Stimulated activated CD8-positive, alpha-beta memory T cell treated with anti-CD3 and anti-CD28 coated beads, Interleukin-7, amount 100 ng/mL, for 48 hours (primary cell): ENCODE measurements around the gene TPI1.
"Not testable (repeated sequence)": the region's sequence is repeated elsewhere in the genome, so short reads cannot be mapped to it uniquely, and the experiment has no call there.

Experiments used
- DNase-seq, 2 donors: peaks; one replicate each; pipeline ENCODE4 v3.0.0-alpha.2; 2020; ENCODE audit warnings: low read depth in 1 of 2; ENCODE audit errors: extremely low read depth in 1 of 2

TPI1 gene

DNA sequence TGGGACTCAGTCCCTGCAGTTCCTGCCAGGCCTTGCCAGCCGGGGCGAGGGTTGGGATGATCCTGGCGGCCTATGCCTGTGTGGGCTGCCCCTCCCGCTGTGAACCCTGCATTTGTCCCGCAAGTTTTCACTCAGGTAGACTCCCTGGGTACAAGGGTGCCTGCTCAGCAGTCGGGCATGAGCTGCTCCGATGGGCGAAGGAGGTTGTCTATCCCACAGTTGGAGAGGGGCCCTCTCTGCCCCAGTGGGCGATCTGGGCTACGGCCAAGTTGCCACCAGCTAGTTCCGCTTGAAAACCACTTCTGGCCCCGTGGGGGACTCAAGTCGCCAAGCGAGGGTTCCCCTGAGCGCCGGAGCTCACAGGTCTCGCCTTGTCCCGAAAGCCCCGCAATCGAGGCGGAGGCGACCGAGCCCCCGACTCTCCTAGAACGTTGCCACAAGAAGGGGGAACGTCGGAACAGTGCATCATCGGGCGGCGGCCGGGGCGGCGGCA lies 365 bp upstream of the TPI1 start:
- DNase-seq: no peak

DNA sequence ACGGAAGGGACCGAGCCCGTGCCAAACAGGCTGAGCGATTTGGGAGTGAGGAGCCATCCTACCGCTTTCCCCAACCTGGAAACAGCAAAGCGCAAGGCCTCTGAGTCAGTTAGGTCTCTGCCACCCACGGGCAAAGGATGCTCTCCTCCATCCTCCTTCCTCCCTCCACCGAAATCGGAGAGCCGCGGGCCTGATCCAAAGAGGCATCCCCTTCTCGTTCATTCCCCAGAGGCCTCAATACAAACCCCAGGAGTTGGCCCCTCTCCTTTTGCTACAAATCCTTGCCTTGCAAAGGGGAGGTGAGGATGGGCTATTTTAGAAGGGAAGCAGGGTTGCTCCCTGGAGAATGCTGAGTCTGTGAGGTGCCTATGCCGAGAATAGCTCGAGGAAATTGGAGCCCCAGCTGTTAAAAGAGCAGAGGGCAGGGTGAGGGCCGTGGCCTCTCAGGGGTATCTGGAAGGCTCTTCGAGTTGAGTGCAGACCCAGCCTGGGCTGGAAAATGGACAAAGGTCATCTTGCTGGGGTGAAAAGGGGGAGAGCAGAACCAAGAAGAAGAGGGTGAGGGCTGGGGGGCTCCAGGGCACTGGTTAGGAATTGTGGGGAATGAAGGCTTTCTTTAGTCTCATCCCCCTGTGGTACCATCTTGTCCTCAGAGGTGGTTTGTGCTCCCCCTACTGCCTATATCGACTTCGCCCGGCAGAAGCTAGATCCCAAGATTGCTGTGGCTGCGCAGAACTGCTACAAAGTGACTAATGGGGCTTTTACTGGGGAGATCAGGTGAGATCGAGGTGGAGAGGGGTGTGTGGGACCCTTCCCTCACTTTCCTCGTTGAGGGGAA lies 1.1 kb downstream of the TPI1 start:
- no peak for DNase-seq

GRCh38 chr12:6869049-6870021 lies 2.0 kb downstream of the TPI1 start:
- DNase-seq: peak in 1 of 2 donors; percentile 70

DNA sequence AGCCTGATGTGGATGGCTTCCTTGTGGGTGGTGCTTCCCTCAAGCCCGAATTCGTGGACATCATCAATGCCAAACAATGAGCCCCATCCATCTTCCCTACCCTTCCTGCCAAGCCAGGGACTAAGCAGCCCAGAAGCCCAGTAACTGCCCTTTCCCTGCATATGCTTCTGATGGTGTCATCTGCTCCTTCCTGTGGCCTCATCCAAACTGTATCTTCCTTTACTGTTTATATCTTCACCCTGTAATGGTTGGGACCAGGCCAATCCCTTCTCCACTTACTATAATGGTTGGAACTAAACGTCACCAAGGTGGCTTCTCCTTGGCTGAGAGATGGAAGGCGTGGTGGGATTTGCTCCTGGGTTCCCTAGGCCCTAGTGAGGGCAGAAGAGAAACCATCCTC lies 3.0 kb downstream of the TPI1 start:
- DNase-seq: not testable (repeated sequence)

- peak in 1 of 2 donors; percentile 38 for DNase-seq
Measured at GRCh38 chr12:6871052-6871957, 4.0 kb downstream of the TPI1 start.

GRCh38 chr12:6872073-6873048 lies 5.0 kb downstream of the TPI1 start:
- DNase-seq: peak; percentile 74 to 76

GRCh38 chr12:6873094-6874014 lies 6.0 kb downstream of the TPI1 start, which contains the start of gene SPSB2:
Gene SPSB2, minus strand, starts transcription at chr12:6873303. Its CDS starts 402 bp downstream, at chr12:6872901.
- DNase-seq: peak; percentile 98 to 99

GRCh38 chr12:6874015-6874368 lies 6.7 kb downstream of the TPI1 start:
- DNase-seq: not testable (repeated sequence)

GRCh38 chr12:6879824-6880223 lies 12.5 kb downstream of the TPI1 start:
- DNase-seq: not testable (repeated sequence)

DNA sequence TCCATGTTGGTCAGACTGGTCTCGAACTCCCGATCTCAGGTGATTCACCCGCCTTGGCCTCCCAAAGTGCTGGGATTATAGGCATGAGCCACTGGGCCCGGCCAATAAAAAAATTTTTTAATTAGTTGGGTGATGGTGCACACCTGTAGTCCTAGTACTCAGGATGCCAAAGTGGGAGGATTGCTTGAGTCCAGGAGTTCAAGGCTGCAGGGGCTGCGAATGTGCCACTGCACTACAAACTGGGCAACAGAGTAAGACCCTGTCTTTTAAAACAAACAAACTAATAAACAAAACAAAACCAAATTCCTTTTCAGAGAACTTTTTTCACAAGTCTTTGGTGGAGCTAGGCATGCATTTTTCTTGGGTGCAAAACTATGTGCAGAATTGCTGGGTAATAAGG lies 15.9 kb downstream of the TPI1 start:
- no peak for DNase-seq

- no peak for DNase-seq
Measured at GRCh38 chr12:6883683-6884082, 16.4 kb downstream of the TPI1 start.

DNA sequence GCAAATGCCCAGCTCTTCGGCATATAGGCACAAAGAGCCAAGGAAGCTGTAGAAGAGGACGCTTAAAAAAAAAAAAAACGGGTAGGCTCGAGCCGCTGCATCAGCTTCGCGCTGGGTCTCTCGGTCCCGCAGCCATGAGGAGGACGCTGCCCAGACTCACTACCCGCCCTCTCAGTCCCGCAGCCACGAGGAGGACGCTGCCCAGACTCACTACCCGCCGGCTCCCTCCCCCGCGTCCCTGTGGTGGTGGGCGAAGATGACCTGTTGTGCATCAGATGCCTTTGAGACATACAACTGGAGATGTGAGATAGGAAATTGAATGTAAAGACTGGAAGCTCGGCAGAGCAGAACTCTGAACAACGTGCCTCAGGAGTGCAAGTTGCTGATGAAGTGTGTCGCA lies 17.2 kb downstream of the TPI1 start:
- no peak for DNase-seq

DNA sequence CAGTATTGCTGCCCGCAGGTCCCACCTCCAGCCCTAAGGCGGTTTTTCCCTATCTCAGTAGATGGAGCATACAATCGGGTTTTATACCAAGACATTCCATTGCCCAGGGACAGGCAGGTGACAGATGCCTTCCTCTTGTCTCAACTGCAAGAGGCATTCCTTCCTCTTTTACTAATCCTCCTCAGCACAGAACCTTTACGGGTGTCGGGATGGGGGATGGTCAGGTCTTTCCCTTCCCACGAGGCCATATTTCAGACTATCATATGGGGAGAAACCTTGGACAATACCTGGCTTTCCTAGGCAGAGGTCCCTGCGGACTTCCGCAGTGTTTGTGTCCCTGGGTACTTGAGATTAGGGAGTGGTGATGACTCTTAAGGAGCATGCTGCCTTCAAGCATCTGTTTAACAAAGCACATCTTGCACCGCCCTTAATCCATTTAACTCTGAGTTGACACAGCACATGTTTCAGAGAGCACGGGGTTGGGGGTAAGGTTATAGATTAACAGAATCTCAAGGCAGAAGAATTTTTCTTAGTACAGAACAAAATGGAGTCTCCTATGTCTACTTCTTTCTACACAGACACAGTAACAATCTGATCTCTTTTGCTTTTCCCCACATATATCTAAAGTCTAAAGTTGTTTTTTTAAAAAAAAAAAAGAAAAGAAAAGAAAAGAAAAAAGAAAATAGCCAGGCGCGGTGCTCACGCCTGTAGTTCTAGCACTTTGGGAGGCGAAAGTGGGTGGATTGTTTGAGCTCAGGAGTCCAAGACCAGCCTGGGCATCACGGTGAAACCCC lies 19.1 kb downstream of the TPI1 start:
- not testable (repeated sequence) for DNase-seq

DNA sequence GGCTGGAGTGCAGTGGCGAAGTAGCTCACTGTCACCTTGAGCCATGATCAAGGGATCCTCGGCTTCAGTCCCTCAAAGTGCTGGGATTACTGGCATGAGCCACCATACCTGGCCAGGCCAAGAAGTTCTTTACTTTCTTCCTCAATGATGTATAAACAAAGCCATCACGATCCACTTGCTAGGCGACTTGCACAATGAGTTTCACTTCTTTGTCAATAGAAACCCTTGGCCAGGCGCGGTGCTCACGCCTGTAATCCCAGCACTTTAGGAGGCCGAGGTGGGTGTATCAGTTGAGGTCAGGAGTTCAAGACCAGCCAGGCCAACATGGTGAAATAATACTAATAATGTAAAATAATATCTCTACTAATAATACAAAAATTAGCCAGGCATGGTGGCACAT lies 20.1 kb downstream of the TPI1 start:
- no peak for DNase-seq

DNA sequence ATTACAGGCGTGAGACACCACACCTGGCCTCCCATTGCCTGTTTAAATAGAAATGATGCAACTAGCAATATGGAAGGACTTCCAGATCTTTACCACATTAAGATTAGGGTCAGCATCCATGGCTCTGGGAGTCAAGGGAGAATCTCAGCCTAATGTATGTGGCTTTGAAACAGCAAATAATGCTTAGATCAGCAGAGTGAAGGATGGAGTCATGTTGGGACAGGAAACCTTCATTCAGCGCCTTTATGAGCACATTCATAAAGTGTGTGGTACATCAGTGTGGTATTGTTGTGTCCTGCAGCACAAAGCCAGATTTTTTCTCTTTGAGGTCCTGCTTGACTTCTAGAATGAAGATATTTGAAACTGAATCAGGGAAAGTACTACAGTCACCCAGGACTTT lies 21.0 kb downstream of the TPI1 start:
- no peak for DNase-seq

DNA sequence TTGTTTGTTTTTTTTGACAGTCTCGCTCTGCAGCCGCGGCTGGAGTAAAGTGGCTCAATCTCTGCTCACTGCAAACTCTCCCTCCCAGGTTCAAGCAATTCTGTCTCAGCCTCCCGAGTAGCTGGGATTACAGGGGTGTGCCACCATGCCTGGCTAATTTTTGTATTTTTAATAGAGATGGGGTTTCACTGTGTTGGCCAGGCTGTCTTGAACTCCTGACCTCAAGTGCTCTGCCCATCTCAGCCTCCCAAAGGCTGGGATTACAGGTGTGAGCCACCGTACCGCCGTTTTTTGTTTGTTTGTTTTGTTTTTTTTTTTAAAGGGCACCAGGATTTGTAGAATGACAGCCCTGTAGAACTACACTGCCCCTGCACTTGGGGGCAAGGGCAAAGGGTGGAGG lies 21.5 kb downstream of the TPI1 start:
- DNase-seq: not testable (repeated sequence)
